Aorta (tissue), 5 donors: Measurements from ENCODE around the gene ERMN. TPM values are rescaled to one million over a fixed set of nuclear protein-coding genes. Genes with fewer than 3 reads are reported as not detected.
"Not testable (repeated sequence)": the region's sequence is repeated elsewhere in the genome, so short reads cannot be mapped to it uniquely, and the experiment has no call there.

Experiments used
- ATAC-seq: fragments of 200-7000 bp; cut with Tn5 transposase; one replicate; pipeline ENCODE4 v1.9.1; 2022; ENCODE audit warnings: moderate library complexity; ENCODE audit not compliant: low FRiP score
- DNase-seq, 2 donors: peaks; one replicate each; pipeline ENCODE4 v3.0.0-alpha.2; 2020
- H3K27ac ChIP-seq, 2 donors: one replicate each; pipeline ENCODE4 v1.5.1; 2013; ENCODE audit warnings: low read length in 2 of 2, mild to moderate bottlenecking in 2 of 2, moderate library complexity in 2 of 2, control low read depth in 1 of 2, inconsistent platforms in 1 of 2, low read depth in 1 of 2
- H3K27me3 ChIP-seq, 2 donors: one replicate each; pipeline ENCODE4 v1.6.1; 2013; ENCODE audit warnings: control low read depth in 1 of 2, low read length in 1 of 2, mild to moderate bottlenecking in 1 of 2, moderate library complexity in 1 of 2; ENCODE audit not compliant: insufficient read depth in 2 of 2, control insufficient read depth in 1 of 2
- H3K36me3 ChIP-seq, 2 donors: one replicate each; pipeline ENCODE4 v1.6.1; 2013; ENCODE audit warnings: control low read depth in 1 of 2, low read length in 1 of 2, mild to moderate bottlenecking in 1 of 2; ENCODE audit not compliant: insufficient read depth in 2 of 2, control insufficient read depth in 1 of 2
- H3K4me1 ChIP-seq, 2 donors: one replicate each; pipeline ENCODE4 v1.6.1; 2013; ENCODE audit warnings: low read length in 2 of 2, control low read depth in 1 of 2, mild to moderate bottlenecking in 1 of 2, moderate library complexity in 1 of 2; ENCODE audit not compliant: insufficient read depth in 2 of 2, control insufficient read depth in 1 of 2
- H3K4me3 ChIP-seq, 2 donors: one replicate each; pipeline ENCODE4 v1.5.1; 2013; ENCODE audit warnings: low read length in 2 of 2, control low read depth in 1 of 2, mild to moderate bottlenecking in 1 of 2
- H3K9me3 ChIP-seq: one replicate; pipeline ENCODE4 v1.6.1; 2013; ENCODE audit warnings: mild to moderate bottlenecking, low read length; ENCODE audit not compliant: control insufficient read depth
- WGBS, 2 donors: extraction: QIAGEN DNeasy Blood & Tissue Kit; methylation state at CpG; one replicate each; pipeline ENCODE4 v1.1.7; 2013; 5-methylcytosine and 5-hydroxymethylcytosine counted together
- intact Hi-C, 2 donors: fragments of 100-400 bp; cut with DNase I; formaldehyde crosslinking; loops; one replicate each; pipeline versions ENCODE4 v1.14.2 to v1.15.0; 2022
- polyA plus RNA-seq, 2 donors: library from polyadenylated mRNA; stranded (reverse); fragments of 200-250 nt; gene quantifications; one replicate each; pipeline ENCODE4 v1.2.3, GENCODE V29; 2013
- total RNA-seq, 2 donors: library from RNA; stranded (reverse); fragmentation: NEBNext Ultra II Directional; extraction: Animal tissue kit (Norgen Biotek cat#: 25700); gene quantifications; one replicate each; pipeline ENCODE4 v1.2.1, GENCODE V29; 2021
- donor health status: healthy with polysubstance abuse.
- donor health status: Bipolar disorder and iron deficiency.
- donor health status: DM: no; HTN: no; CAD: no.
- donor health status: DM: no; HTN: no; CAD: no.
- donor health status: DM: yes; HTN: yes; CAD: no.

Gene ERMN
- total and polyA plus RNA-seq, 4 donors, result 0.36 to 0.51 TPM; not detected in 2

GRCh38 chr2:157355618-157356017 lies 30.0 kb upstream of the ERMN start:
- Histone ChIP-seq H3K9me3 (no peaks in the 10 kb centered on the region), H3K4me3 (no peak overlapping the region), H3K27me3 (no peaks in the 10 kb centered on the region), H3K27ac (no peak overlapping the region), H3K4me1 (no peaks in the 10 kb centered on the region), H3K36me3 (no peaks in the 10 kb centered on the region)
- ATAC-seq (no peak), DNase-seq (no peak)
- intact Hi-C loops, result no loop called here
- 63 to 65% methylated on average over 1 of the region's 1 CpG for WGBS, 2 donors

DNA sequence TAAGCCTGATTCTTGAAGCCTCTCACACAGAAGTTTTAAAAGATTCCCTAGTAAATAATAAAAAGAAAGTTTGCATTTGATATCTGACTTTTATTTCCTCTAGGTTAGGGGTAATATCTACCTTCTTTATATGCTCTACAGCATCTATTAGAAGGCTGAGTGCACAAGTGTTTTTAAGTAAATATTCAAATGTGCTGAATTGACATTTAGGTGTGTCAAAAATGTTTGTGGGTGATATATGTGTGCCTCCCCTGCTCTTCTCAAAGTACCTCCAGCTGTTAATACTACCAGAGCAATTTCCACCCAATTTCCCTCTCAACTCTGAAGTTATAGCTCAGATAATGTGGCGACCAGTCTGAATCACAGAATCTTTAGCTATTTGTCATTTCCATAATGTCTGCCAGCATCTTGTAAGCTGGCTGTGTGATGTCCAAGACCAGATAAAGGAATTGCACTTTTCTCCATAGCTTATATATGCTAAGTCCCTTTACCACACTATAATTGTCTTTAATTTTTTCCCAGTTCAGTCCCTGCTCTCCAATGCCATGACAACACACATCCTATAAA lies 24.4 kb upstream of the ERMN start:
- intact Hi-C loops, result no loop called here
- H3K4me1 ChIP-seq, result no peaks in the 10 kb centered on the region
- WGBS, 2 donors, result 45 to 52% methylated on average over 1 of the region's 1 CpG
- no peaks in the 10 kb centered on the region for H3K9me3 ChIP-seq
- no peaks in the 10 kb centered on the region for H3K27me3 ChIP-seq
- no peak overlapping the region for H3K27ac ChIP-seq
- no peaks in the 10 kb centered on the region for H3K36me3 ChIP-seq
- DNase-seq (no peak), ATAC-seq (no peak)
- H3K4me3 ChIP-seq, result no peak overlapping the region

DNA sequence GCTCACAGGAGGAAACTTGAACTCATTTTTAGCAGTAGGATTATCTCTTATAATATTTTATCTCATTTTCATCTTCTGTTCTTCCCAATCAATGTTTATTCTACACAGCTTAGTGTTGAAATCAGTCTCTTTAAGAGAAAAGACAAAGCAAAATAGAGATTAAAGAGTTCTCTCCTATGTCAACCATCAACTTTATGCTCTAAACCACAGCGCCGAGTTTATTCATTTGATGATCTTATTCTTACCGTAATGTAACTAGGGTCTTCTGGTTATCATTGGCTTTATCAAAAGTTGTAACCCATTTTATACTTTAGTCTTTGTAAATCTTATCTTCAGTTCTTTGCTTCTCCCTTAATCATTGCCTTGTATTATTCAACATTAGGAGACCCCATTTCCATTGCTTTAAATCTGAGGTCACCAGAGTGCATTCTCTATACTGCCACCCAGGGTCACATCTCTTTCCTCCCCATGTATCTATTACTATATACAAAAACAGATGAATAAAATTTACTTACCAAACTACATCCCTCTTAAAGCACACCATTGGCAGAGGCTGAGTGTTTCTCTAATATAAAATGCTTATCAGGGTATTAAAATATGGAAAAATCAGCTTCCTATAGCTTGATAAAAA lies 22.8 kb upstream of the ERMN start:
- ATAC-seq (no peak), DNase-seq (no peak)
- Histone ChIP-seq H3K36me3 (no peaks in the 10 kb centered on the region), H3K9me3 (peaks cover 2% of the 10 kb centered on the region), H3K4me1 (no peaks in the 10 kb centered on the region), H3K27me3 (peaks cover 0 to 2% of the 10 kb centered on the region in 2 donors), H3K4me3 (no peak overlapping the region), H3K27ac (no peak overlapping the region)
- intact Hi-C loops, result no loop called here
- WGBS, 2 donors, result 89% methylated on average over 3 of the region's 3 CpGs

- Histone ChIP-seq H3K4me1 (no peaks in the 10 kb centered on the region), H3K27me3 (peaks cover 0 to 2% of the 10 kb centered on the region in 2 donors), H3K36me3 (no peaks in the 10 kb centered on the region), H3K9me3 (peaks cover 4% of the 10 kb centered on the region), H3K4me3 (no peak overlapping the region), H3K27ac (no peak overlapping the region)
- ATAC-seq, result no peak
- intact Hi-C loops, result no loop called here
- WGBS, 2 donors, result 64 to 68% methylated on average over 2 of the region's 2 CpGs
- no peak for DNase-seq
These were observed 20.2 kb upstream of the ERMN start for GRCh38 chr2:157345647-157346389.

DNA sequence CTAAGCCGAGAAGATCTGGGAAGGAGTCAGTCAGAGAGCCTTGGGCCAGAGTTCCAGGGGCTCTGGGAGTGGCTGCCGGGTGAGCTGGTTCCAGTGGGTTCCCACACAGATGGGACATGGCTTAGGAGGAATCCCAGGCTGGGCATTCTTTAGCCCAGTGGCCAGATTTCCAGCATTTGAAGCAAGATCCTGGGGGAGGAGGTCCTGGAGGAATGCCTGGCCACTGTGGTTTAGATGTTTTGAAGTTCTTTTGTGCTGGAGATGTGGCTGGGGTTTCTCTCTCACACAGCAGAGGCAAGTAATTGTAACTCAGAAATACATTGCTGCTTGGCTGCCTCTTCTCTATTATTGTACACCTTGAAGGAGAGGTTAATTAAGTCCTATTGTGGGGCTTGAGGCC lies 15.8 kb upstream of the ERMN start:
- intact Hi-C loops, result not testable (repeated sequence)
- WGBS, 2 donors, result 94 to 100% methylated on average over 2 of the region's 2 CpGs

DNA sequence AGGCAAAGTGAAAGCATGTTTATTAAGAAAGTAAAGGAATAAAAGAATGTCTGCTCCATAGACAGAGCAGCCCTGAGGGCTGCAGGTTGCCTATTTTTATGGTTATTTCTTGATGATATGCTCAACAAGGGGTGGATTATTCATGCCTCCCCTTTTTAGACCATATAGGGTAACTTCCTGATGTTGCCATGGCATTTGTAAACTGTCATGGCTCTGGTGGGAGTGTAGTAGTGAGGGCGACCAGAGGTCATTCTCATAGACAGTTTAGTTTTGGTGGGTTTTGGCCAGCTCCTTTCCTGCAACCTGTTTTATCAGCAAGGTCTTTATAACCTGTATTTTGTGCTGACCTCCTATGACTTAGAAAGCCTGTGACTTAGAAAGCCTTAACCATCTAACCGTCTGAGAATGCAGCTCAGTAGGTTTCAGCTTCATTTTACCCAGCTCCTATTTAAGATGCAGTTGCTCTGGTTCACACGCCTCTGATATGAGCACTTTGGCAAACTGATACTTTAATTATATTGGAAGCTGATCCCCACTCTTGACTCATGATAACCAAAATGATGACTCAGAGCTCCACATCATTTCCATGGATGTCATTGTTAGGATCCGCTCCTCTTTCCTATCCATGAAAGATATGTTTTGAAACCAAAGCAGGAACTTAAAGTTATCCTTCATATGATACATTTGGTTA lies 14.5 kb upstream of the ERMN start:
- no peak for ATAC-seq
- peaks cover 0 to 4% of the 10 kb centered on the region in 2 donors for H3K27me3 ChIP-seq
- 73 to 74% methylated on average over 4 of the region's 4 CpGs for WGBS, 2 donors
- H3K9me3 ChIP-seq, result peaks cover 4% of the 10 kb centered on the region
- H3K4me1 ChIP-seq, result no peaks in the 10 kb centered on the region
- no peak overlapping the region for H3K27ac ChIP-seq
- DNase-seq, result no peak
- H3K36me3 ChIP-seq, result no peaks in the 10 kb centered on the region
- intact Hi-C loops, result no loop called here
- no peak overlapping the region for H3K4me3 ChIP-seq

More for the DNA sequence above, 15.8 kb upstream of the ERMN start:
- not testable (repeated sequence) for H3K27ac ChIP-seq, ATAC-seq, H3K4me3 ChIP-seq, DNase-seq, H3K4me1 ChIP-seq, H3K9me3 ChIP-seq, H3K36me3 ChIP-seq, H3K27me3 ChIP-seq

- 57 to 63% methylated on average over 3 of the region's 3 CpGs for WGBS, 2 donors
- no peak for DNase-seq
These were observed 12.4 kb upstream of the ERMN start for GRCh38 chr2:157337978-157338377.

DNA sequence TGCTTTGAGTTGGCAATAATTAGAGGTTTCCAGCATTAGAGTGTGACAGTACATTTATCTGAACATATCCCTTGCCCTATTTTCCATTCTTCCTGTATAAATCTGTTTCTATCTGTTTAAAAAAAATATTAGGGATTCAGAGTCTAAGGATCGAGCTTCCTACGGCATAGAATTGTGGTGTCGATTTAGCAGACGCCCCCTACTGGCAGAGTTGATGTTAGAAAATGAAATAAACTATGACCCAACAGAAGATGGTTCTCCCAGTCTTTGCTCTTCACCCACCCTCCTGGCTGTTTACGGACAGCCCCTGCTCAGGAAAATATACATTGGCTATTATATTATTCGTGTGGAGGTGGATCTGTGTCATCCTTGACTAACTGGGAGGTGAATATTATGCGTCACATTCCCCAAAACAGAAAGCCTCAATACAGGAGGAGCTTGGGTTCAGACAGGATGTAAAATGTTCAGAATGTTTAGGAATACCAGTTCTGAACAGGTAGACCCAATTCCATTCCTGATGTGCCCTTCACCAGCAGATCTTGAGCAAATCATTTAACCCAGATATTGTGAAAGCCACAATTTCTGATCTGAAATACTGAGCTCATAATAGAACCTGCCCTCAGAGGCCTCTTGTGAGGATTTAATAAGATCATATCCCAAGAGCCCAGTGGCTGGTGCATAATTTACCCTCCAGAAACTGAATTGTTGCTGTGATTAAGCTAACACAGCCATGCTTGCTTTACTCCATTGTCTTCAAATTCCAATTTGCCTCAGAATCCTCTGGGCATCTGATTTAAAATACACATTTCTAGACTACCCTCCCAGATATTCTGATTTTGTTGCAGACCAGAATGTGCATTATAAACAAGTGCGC lies 10.8 kb upstream of the ERMN start:
- Histone ChIP-seq H3K4me1 (no peaks in the 10 kb centered on the region), H3K27me3 (peaks cover 0 to 2% of the 10 kb centered on the region in 2 donors), H3K36me3 (no peaks in the 10 kb centered on the region), H3K27ac (no peak overlapping the region), H3K9me3 (no peaks in the 10 kb centered on the region), H3K4me3 (no peak overlapping the region)
- no peak for DNase-seq
- 43 to 44% methylated on average over 8 of the region's 8 CpGs for WGBS, 2 donors
- no peak for ATAC-seq
- intact Hi-C loops, result no loop called here

More at GRCh38 chr2:157337978-157338377, 12.4 kb upstream of the ERMN start:
- Histone ChIP-seq H3K4me1 (no peaks in the 10 kb centered on the region), H3K4me3 (no peak overlapping the region), H3K9me3 (no peaks in the 10 kb centered on the region), H3K27ac (no peak overlapping the region), H3K36me3 (no peaks in the 10 kb centered on the region), H3K27me3 (peaks cover 0 to 2% of the 10 kb centered on the region in 2 donors)
- no peak for ATAC-seq
- intact Hi-C loops, result no loop called here
